Panc1 (cell line): ENCODE results near the gene PRXL2C.

Source experiments
- POLR2AphosphoS5 ChIP-seq: IDR thresholded peaks from 2 replicates; pipeline ENCODE4 v1.6.1; 2012; ENCODE audit warnings: mild to moderate bottlenecking, low read depth, low read length, moderate library complexity
- SIN3A ChIP-seq: IDR thresholded peaks from 2 replicates; pipeline ENCODE4 v1.6.1; 2012; ENCODE audit warnings: low read depth, mild to moderate bottlenecking, low read length, moderate library complexity, borderline replicate concordance; ENCODE audit not compliant: insufficient read depth
- TCF7L2 ChIP-seq: IDR thresholded peaks from 2 replicates; pipeline ENCODE4 v1.6.1; 2011; ENCODE audit warnings: mild to moderate bottlenecking, low read depth, low read length, inconsistent platforms
- TF ChIP-seq, protein P1 (sequence below), 2 experiments: IDR thresholded peaks; 2 replicates each; pipeline ENCODE4 v1.6.1; 2011 to 2012; ENCODE audit warnings: low read depth in 2 of 2, control low read depth in 1 of 2, low read length in 1 of 2, mild to moderate bottlenecking in 1 of 2, moderate library complexity in 1 of 2; ENCODE audit not compliant: insufficient read depth in 1 of 2
- TF ChIP-seq, protein P2 (sequence below): fragments of 450-650 bp; IDR thresholded peaks from 2 replicates; pipeline ENCODE4 v1.5.1; 2017; ENCODE audit warnings: mild to moderate bottlenecking

DNA sequence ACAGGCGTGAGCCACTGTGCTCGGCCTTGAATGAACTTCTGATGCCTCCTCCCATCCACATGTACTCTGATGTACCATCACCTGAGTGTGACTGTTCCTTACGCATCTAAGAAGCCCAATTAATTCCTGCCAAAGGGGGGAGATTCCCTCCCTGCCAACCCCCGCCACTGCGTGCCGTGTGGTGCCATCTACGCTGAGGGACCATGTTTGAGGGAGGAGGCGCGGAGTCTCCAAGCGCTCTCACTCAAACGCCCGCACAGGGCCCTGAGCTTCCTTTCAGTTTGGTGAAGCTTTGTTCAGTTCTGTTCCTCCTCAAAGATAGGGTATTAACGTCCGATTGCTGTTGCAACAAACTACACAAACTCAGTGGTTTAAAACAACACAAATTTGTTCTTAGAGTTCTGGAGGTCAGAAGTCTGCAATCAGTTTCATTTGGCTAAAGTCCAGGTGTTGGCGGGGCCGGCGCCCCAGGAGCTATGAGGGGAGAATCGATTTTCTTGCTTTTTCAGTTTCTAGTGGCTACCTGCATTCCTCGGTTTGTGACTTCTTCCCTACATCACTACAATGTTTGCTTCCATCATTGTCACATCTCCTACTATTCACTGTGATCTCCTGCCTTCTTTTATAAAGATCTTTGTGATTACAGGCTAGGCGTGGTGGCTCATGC, 13.9 kb upstream of the PRXL2C start:
- TF ChIP-seq, protein P1, sequence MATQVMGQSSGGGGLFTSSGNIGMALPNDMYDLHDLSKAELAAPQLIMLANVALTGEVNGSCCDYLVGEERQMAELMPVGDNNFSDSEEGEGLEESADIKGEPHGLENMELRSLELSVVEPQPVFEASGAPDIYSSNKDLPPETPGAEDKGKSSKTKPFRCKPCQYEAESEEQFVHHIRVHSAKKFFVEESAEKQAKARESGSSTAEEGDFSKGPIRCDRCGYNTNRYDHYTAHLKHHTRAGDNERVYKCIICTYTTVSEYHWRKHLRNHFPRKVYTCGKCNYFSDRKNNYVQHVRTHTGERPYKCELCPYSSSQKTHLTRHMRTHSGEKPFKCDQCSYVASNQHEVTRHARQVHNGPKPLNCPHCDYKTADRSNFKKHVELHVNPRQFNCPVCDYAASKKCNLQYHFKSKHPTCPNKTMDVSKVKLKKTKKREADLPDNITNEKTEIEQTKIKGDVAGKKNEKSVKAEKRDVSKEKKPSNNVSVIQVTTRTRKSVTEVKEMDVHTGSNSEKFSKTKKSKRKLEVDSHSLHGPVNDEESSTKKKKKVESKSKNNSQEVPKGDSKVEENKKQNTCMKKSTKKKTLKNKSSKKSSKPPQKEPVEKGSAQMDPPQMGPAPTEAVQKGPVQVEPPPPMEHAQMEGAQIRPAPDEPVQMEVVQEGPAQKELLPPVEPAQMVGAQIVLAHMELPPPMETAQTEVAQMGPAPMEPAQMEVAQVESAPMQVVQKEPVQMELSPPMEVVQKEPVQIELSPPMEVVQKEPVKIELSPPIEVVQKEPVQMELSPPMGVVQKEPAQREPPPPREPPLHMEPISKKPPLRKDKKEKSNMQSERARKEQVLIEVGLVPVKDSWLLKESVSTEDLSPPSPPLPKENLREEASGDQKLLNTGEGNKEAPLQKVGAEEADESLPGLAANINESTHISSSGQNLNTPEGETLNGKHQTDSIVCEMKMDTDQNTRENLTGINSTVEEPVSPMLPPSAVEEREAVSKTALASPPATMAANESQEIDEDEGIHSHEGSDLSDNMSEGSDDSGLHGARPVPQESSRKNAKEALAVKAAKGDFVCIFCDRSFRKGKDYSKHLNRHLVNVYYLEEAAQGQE (IDR thresholded peaks at IDR 0.05; ENCODE audit: insufficient read depth in 1 of 2, low read depth in 2 of 2, low read length in 1 of 2) = no peak
- TF ChIP-seq, protein P2, sequence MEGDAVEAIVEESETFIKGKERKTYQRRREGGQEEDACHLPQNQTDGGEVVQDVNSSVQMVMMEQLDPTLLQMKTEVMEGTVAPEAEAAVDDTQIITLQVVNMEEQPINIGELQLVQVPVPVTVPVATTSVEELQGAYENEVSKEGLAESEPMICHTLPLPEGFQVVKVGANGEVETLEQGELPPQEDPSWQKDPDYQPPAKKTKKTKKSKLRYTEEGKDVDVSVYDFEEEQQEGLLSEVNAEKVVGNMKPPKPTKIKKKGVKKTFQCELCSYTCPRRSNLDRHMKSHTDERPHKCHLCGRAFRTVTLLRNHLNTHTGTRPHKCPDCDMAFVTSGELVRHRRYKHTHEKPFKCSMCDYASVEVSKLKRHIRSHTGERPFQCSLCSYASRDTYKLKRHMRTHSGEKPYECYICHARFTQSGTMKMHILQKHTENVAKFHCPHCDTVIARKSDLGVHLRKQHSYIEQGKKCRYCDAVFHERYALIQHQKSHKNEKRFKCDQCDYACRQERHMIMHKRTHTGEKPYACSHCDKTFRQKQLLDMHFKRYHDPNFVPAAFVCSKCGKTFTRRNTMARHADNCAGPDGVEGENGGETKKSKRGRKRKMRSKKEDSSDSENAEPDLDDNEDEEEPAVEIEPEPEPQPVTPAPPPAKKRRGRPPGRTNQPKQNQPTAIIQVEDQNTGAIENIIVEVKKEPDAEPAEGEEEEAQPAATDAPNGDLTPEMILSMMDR = no peak
- TF ChIP-seq SIN3A (no peak), POLR2AphosphoS5 (no peak), TCF7L2 (no peak)
